Measurements from ENCODE around the gene PCDH15. TPM values are rescaled to one million over a fixed set of nuclear protein-coding genes. Genes with fewer than 3 reads are reported as not detected.

The PCDH15 gene
- total and polyA plus RNA-seq, 9 of the 15 experiments (the other 6 are each of a cell fraction or from before 2014, with no cell fraction given) = not detected

- Histone ChIP-seq H3K9me3 (replicated peaks; ENCODE audit: control insufficient read depth, insufficient read depth, low read depth, low read length) (no peaks in the 10 kb centered on the region), H3K27me3 (ENCODE audit: control insufficient read depth in 2 of 2, insufficient read depth in 2 of 2, low read length in 2 of 2) (no peaks in the 10 kb centered on the region), H3K27ac (ENCODE audit: extremely low read depth, low read depth, low read length) (no peak overlapping the region), H3K4me3 (no peak overlapping the region), H4K20me1 (replicated peaks; ENCODE audit: control insufficient read depth, insufficient read depth, low read length) (no peaks in the 10 kb centered on the region), H3K36me3 (ENCODE audit: control insufficient read depth, insufficient read depth, low read length) (no peaks in the 10 kb centered on the region), H3K9ac (ENCODE audit: insufficient read depth in 1 of 2, low read depth in 2 of 2, low read length in 2 of 2) (no peak overlapping the region), H3K79me2 (ENCODE audit: control insufficient read depth, insufficient read depth, low read length) (no peaks in the 10 kb centered on the region), H3K4me2 (ENCODE audit: insufficient read depth, low read length) (no peak overlapping the region), H2AFZ (ENCODE audit: low read depth, low read length) (no peak overlapping the region), H3K9me1 (ENCODE audit: control insufficient read depth, insufficient read depth, low read length) (no peaks in the 10 kb centered on the region), H3K4me1 (replicated peaks in 1 of 2; ENCODE audit: control insufficient read depth in 2 of 2, insufficient read depth in 2 of 2, low read length in 2 of 2) (no peaks in the 10 kb centered on the region)
- in situ Hi-C loops (cut with MboI) (no loop called here), intact Hi-C loops (cut with micrococcal nuclease) (no loop called here)
- no peak for TF ChIP-seq SRSF7 (optimal IDR thresholded peaks at IDR 0.05; ENCODE audit: low read depth, low read length)
- ATAC-seq (no peak), FAIRE-seq (no peak), DNase-seq (ENCODE audit: extremely low read depth in 1 of 4, low spot score in 3 of 4) (no peak)
- ChIA-PET POLR2A (no interaction called here), CTCF (ENCODE audit: low intra/inter-chr PET ratio) (no interaction called here)
- WGBS (ENCODE audit: insufficient coverage, low coverage, missing lambda C conversion rate) = 2% methylated on average over 10 of the region's 10 CpGs
- BruUV-seq (replicated peaks) = no TSS peak
Measured at GRCh38 chr10:53771701-53772100, 1029.3 kb downstream of the PCDH15 start.

DNA sequence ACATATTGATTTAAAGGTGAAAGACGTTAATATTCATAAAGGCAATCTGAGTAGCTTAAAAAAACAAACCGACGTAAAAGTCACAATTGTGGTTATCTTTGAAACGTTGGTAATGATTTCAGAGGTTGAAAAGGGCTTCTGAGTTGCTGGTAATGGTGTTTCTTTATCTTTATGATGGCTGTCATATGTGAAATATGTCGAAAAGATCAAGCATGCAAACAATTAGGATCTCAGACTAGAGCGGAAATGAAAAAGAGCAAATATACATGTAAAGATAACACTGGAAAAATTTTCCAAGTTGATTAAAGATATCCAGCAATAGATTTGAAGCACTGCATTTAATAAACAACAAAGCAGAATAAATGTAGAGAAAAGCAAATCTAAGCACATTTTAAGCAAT lies 1030.1 kb downstream of the PCDH15 start:
- ATAC-seq (no peak), FAIRE-seq (no peak), DNase-seq (ENCODE audit: extremely low read depth in 1 of 4, low spot score in 3 of 4) (no peak)
- no TSS peak for BruUV-seq (replicated peaks)
- H4K20me1 ChIP-seq (replicated peaks; ENCODE audit: control insufficient read depth, insufficient read depth, low read length) = no peaks in the 10 kb centered on the region
- TF ChIP-seq HDAC3 (IDR thresholded peaks at IDR 0.05; ENCODE audit: borderline replicate concordance, partially characterized antibody) (no peak), ATF7 (IDR thresholded peaks at IDR 0.05) (no peak), HSF4 (CRISPR knock-in tag; IDR thresholded peaks at IDR 0.05; ENCODE audit: borderline replicate concordance) (no peak), SUPT5H (IDR thresholded peaks at IDR 0.05) (no peak), HDAC6 (IDR thresholded peaks at IDR 0.05; ENCODE audit: low read depth, low read length) (no peak), SMAD3 (CRISPR knock-in tag; conservative IDR thresholded peaks at IDR 0.05) (no peak), ZFP91 (CRISPR knock-in tag; IDR thresholded peaks at IDR 0.05) (no peak), MYC (IDR thresholded peaks at IDR 0.05; ENCODE audit: low read depth, low read length) (no peak), MYC (CRISPR knock-in tag; IDR thresholded peaks at IDR 0.05; ENCODE audit: borderline replicate concordance, low read depth) (no peak)
- no peaks in the 10 kb centered on the region for H3K79me2 ChIP-seq (ENCODE audit: control insufficient read depth, insufficient read depth, low read length)
- POLR2A ChIA-PET = no interaction called here
- peaks cover 2% of the 10 kb centered on the region; the same call in 1 of the 2 replicates for H3K9me3 ChIP-seq (replicated peaks; ENCODE audit: control insufficient read depth, insufficient read depth, low read depth, low read length)
- H3K27me3 ChIP-seq (ENCODE audit: control insufficient read depth in 2 of 2, insufficient read depth in 2 of 2, low read length in 2 of 2) = no peaks in the 10 kb centered on the region
- no peaks in the 10 kb centered on the region for H3K4me1 ChIP-seq (replicated peaks in 1 of 2; ENCODE audit: control insufficient read depth in 2 of 2, insufficient read depth in 2 of 2, low read length in 2 of 2)
- H3K4me3 ChIP-seq = no peak overlapping the region
- in situ Hi-C loops (cut with MboI) (no loop called here), intact Hi-C loops (cut with micrococcal nuclease) (no loop called here)
- H3K9me1 ChIP-seq (ENCODE audit: control insufficient read depth, insufficient read depth, low read length) = no peaks in the 10 kb centered on the region
- no peak overlapping the region for H3K27ac ChIP-seq (ENCODE audit: extremely low read depth, low read depth, low read length)
- WGBS (ENCODE audit: insufficient coverage, low coverage, missing lambda C conversion rate) = 1% methylated on average over 6 of the region's 6 CpGs
- no peak overlapping the region for H3K4me2 ChIP-seq (ENCODE audit: insufficient read depth, low read length)
- H3K36me3 ChIP-seq (ENCODE audit: control insufficient read depth, insufficient read depth, low read length) = no peaks in the 10 kb centered on the region
- CTCF ChIA-PET (ENCODE audit: low intra/inter-chr PET ratio) = no interaction called here
- H3K9ac ChIP-seq (ENCODE audit: insufficient read depth in 1 of 2, low read depth in 2 of 2, low read length in 2 of 2) = no peak overlapping the region
- no peak overlapping the region for H2AFZ ChIP-seq (ENCODE audit: low read depth, low read length)

Measured in K562 (cell line).